Measurements from ENCODE around the gene CDKN1A.

CDKN1A gene

DNA sequence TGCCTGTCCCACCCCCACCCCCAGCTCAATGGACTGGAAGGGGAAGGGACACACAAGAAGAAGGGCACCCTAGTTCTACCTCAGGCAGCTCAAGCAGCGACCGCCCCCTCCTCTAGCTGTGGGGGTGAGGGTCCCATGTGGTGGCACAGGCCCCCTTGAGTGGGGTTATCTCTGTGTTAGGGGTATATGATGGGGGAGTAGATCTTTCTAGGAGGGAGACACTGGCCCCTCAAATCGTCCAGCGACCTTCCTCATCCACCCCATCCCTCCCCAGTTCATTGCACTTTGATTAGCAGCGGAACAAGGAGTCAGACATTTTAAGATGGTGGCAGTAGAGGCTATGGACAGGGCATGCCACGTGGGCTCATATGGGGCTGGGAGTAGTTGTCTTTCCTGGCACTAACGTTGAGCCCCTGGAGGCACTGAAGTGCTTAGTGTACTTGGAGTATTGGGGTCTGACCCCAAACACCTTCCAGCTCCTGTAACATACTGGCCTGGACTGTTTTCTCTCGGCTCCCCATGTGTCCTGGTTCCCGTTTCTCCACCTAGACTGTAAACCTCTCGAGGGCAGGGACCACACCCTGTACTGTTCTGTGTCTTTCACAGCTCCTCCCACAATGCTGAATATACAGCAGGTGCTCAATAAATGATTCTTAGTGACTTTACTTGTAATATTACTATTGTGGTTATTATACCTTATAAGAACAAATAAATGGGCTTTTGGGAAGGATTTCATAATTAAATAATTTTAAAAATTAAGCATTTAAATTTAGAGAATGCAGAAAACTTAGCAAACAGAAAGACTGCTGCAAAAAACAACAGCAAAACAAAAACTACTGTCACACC, 8.4 kb downstream of the CDKN1A start:
- no peak overlapping the region for H3K4me3 ChIP-seq (ENCODE audit: low read depth, low read length)
- TF ChIP-seq, protein P1, sequence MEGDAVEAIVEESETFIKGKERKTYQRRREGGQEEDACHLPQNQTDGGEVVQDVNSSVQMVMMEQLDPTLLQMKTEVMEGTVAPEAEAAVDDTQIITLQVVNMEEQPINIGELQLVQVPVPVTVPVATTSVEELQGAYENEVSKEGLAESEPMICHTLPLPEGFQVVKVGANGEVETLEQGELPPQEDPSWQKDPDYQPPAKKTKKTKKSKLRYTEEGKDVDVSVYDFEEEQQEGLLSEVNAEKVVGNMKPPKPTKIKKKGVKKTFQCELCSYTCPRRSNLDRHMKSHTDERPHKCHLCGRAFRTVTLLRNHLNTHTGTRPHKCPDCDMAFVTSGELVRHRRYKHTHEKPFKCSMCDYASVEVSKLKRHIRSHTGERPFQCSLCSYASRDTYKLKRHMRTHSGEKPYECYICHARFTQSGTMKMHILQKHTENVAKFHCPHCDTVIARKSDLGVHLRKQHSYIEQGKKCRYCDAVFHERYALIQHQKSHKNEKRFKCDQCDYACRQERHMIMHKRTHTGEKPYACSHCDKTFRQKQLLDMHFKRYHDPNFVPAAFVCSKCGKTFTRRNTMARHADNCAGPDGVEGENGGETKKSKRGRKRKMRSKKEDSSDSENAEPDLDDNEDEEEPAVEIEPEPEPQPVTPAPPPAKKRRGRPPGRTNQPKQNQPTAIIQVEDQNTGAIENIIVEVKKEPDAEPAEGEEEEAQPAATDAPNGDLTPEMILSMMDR (IDR thresholded peaks at IDR 0.05; ENCODE audit: low read depth, low read length) = no peak
- TF ChIP-seq POLR2A (IDR thresholded peaks at IDR 0.05; ENCODE audit: extremely low read depth, insufficient read length) (no peak), MYC (IDR thresholded peaks at IDR 0.05; ENCODE audit: low read depth, low read length) (no peak)
- TF ChIP-seq, protein P2, sequence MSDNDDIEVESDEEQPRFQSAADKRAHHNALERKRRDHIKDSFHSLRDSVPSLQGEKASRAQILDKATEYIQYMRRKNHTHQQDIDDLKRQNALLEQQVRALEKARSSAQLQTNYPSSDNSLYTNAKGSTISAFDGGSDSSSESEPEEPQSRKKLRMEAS (IDR thresholded peaks at IDR 0.05; ENCODE audit: low read depth, low read length) = no peak
- DNase-seq (ENCODE audit: low read depth) = no peak

DNA sequence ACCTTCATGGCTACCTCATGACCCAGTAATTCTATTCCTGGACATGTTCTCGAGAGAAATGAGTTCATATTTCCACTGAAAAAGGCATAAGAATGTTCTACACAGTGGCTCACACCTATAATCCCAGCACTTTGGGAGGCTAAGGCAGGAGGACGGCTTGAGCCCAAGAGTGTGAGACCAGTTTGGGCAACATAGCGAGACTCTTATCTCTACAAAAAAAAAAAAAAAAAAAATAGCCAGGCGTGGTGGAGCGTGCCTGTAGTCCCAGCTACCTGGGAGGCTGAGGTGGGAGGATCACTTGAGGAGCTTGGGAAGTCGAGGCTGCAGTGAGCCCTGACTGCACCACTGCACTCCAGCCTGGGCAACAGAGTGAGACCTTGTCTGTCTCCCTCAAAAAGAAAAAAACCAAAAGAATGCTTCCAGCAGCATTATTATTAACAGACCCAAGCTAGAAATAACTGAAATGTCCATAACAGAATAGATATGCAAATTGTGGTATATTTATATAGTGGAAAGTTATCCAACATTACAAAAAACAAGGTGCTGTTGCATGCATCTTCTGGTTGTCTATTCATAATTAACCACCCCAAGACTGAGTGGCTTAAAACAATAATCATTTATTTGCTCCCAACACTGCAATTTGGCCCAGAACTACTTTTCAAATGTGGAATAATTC, 9.7 kb downstream of the CDKN1A start:
- H3K4me3 ChIP-seq (ENCODE audit: low read depth, low read length) = no peak overlapping the region
- no peak for TF ChIP-seq MYC (IDR thresholded peaks at IDR 0.05; ENCODE audit: low read depth, low read length)
- TF ChIP-seq, protein P1 (IDR thresholded peaks at IDR 0.05; ENCODE audit: low read depth, low read length) = no peak
- TF ChIP-seq, protein P2 (IDR thresholded peaks at IDR 0.05; ENCODE audit: low read depth, low read length) = no peak
- no peak for TF ChIP-seq POLR2A (IDR thresholded peaks at IDR 0.05; ENCODE audit: extremely low read depth, insufficient read length)
- no peak for DNase-seq (ENCODE audit: low read depth)

DNA sequence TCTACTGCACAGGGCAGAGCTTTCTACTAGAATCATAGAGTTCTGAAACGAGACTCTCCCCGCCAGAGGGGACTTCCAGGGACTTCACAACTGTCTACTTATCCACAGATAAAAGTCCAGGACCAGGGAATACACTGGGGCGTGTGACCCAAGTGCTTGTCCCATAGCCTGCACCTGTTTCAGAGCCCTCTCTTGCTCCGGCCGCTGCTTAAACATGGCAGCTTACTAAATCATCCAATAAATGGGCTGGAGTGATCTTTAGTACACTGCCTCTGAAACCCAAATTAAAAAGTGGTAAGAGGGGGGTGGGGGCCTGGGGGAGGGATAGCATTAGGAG, 10.2 kb downstream of the CDKN1A start:
- no peak for DNase-seq (ENCODE audit: low read depth)
- no peak for TF ChIP-seq POLR2A (IDR thresholded peaks at IDR 0.05; ENCODE audit: extremely low read depth, insufficient read length)
- no peak for TF ChIP-seq MYC (IDR thresholded peaks at IDR 0.05; ENCODE audit: low read depth, low read length)
- TF ChIP-seq, protein P2 (IDR thresholded peaks at IDR 0.05; ENCODE audit: low read depth, low read length) = no peak
- TF ChIP-seq, protein P1 (IDR thresholded peaks at IDR 0.05; ENCODE audit: low read depth, low read length) = no peak
- H3K4me3 ChIP-seq (ENCODE audit: low read depth, low read length) = no peak overlapping the region

DNA sequence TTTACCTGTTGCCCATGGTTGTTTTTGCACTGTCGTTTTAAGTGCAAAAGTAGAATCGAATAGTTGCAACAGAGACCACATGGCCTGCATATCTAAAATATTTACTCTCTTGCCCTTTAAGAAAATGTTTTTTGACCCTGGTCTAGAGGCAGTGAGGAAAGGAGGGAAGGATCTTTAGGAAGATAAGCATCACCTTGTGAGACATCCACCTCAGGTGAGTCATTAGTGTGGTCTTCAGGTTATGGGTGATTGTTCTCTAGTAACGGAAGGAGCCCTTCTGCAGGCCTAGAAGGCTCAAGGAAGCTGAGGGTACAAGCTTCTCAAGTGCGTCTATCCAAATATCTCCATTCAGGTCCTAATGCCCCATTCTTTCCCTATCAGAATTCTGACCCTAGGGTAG, 12.5 kb downstream of the CDKN1A start:
- TF ChIP-seq, protein P2 (IDR thresholded peaks at IDR 0.05; ENCODE audit: low read depth, low read length) = no peak
- TF ChIP-seq, protein P1 (IDR thresholded peaks at IDR 0.05; ENCODE audit: low read depth, low read length) = no peak
- TF ChIP-seq MYC (IDR thresholded peaks at IDR 0.05; ENCODE audit: low read depth, low read length) (no peak), POLR2A (IDR thresholded peaks at IDR 0.05; ENCODE audit: extremely low read depth, insufficient read length) (no peak)
- DNase-seq (ENCODE audit: low read depth) = no peak
- no peak overlapping the region for H3K4me3 ChIP-seq (ENCODE audit: low read depth, low read length)

DNA sequence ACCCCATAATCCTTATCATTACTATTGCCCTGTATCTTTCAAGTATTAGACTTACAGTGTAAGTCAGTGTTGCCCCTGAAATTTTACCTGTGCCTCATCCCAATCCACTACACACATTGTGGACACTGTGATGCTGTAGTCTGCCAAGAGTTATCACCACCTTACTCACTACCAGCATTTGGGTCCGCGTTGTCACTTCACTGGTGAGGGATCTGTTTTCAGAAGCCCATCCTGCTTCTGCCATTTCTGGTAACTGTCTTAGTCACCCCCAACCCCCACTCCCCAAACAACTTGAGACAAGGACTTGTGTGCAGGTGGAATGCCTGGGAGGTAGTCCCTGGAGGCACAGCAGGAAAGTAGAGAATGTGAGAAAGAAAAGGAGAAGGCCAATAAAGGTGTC, 13.1 kb downstream of the CDKN1A start:
- DNase-seq (ENCODE audit: low read depth) = no peak
- TF ChIP-seq, protein P1 (IDR thresholded peaks at IDR 0.05; ENCODE audit: low read depth, low read length) = no peak
- TF ChIP-seq POLR2A (IDR thresholded peaks at IDR 0.05; ENCODE audit: extremely low read depth, insufficient read length) = no peak
- TF ChIP-seq MYC (IDR thresholded peaks at IDR 0.05; ENCODE audit: low read depth, low read length) = no peak
- TF ChIP-seq, protein P2 (IDR thresholded peaks at IDR 0.05; ENCODE audit: low read depth, low read length) = no peak

More for the DNA sequence above, 13.1 kb downstream of the CDKN1A start:
- H3K4me3 ChIP-seq (ENCODE audit: low read depth, low read length) = no peak overlapping the region
